Glutamatergic neuron (in vitro differentiated cells): ENCODE data around the gene TP53RK. TPM values are rescaled to one million over a fixed set of nuclear protein-coding genes. Genes with fewer than 3 reads are reported as not detected.

ENCODE experiments used
- DNase-seq: peaks from one replicate; pipeline ENCODE4 v3.0.0; 2022
- H3K27ac Mint-ChIP-seq: one replicate; pipeline ENCODE4 v1.8.0; 2020; ENCODE audit warnings: mild to moderate bottlenecking, mixed read lengths, inconsistent platforms; ENCODE audit not compliant: unreplicated experiment
- H3K27me3 Mint-ChIP-seq: one replicate; pipeline ENCODE4 v1.8.0; 2020; ENCODE audit warnings: mild to moderate bottlenecking, moderate library complexity, mixed read lengths, inconsistent platforms; ENCODE audit not compliant: unreplicated experiment
- H3K36me3 Mint-ChIP-seq: one replicate; pipeline ENCODE4 v1.8.0; 2020; ENCODE audit warnings: mild to moderate bottlenecking, mixed read lengths, inconsistent platforms; ENCODE audit not compliant: unreplicated experiment
- H3K4me1 Mint-ChIP-seq: one replicate; pipeline ENCODE4 v1.8.0; 2020; ENCODE audit warnings: mild to moderate bottlenecking, low read depth, mixed read lengths, inconsistent platforms; ENCODE audit not compliant: unreplicated experiment
- H3K4me3 Mint-ChIP-seq: one replicate; pipeline ENCODE4 v1.8.0; 2020; ENCODE audit warnings: mild to moderate bottlenecking, mixed read lengths, inconsistent platforms; ENCODE audit not compliant: unreplicated experiment
- H3K9me3 Mint-ChIP-seq: one replicate; pipeline ENCODE4 v1.8.0; 2020; ENCODE audit warnings: mild to moderate bottlenecking, moderate library complexity, mixed read lengths, inconsistent platforms; ENCODE audit not compliant: unreplicated experiment
- total RNA-seq: library from RNA; stranded (reverse); fragmentation: NEBNext Ultra II Directional; extraction: Animal tissue kit (Norgen Biotek cat#: 25700); gene quantifications from one replicate; pipeline ENCODE4 v1.2.1, GENCODE V29; 2021; ENCODE audit not compliant: unreplicated experiment
- TF ChIP-seq, protein P1 (sequence below): fragments of 200-600 bp; sonication (generic); IDR thresholded peaks from one replicate; pipeline ENCODE4 v1.5.0; 2021; ENCODE audit not compliant: partially characterized antibody, unreplicated experiment

TP53RK gene
- total RNA-seq, 1 donor from 2014 or later, result 19.0 TPM

DNA sequence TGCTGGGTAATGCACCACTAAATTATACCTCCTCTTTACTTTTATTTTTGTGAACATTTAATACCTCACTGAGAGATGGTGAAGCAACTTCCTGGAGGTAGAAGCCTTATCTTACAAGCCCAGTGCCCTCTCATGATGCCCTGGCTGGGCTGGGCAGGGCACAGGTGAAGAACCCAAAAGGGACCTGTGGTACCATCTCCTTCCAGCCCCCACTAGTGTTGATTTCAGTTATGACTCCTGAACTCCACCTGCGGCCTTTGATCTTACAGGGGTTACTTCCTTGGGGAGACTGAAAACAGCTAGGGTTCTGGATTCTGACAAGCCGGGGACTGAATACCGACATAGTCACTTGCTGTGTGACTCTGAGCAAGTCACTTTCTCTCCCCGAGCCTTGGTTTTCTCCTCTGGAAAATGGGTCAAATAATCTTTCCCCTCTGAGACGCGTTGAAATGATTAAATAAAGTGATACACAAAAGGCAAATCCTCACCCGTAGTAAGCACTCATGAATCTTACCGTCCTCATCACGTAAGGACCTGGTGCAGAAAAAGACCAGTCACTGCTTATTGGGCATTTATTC, 39.2 kb downstream of the TP53RK start:
- Mint-ChIP-seq H3K27me3 (peaks cover 13% of the 10 kb centered on the region), H3K4me3 (no peak overlapping the region), H3K27ac (no peak overlapping the region), H3K36me3 (peaks cover 9% of the 10 kb centered on the region), H3K4me1 (peaks cover 23% of the 10 kb centered on the region), H3K9me3 (no peaks in the 10 kb centered on the region)
- TF ChIP-seq, protein P1, sequence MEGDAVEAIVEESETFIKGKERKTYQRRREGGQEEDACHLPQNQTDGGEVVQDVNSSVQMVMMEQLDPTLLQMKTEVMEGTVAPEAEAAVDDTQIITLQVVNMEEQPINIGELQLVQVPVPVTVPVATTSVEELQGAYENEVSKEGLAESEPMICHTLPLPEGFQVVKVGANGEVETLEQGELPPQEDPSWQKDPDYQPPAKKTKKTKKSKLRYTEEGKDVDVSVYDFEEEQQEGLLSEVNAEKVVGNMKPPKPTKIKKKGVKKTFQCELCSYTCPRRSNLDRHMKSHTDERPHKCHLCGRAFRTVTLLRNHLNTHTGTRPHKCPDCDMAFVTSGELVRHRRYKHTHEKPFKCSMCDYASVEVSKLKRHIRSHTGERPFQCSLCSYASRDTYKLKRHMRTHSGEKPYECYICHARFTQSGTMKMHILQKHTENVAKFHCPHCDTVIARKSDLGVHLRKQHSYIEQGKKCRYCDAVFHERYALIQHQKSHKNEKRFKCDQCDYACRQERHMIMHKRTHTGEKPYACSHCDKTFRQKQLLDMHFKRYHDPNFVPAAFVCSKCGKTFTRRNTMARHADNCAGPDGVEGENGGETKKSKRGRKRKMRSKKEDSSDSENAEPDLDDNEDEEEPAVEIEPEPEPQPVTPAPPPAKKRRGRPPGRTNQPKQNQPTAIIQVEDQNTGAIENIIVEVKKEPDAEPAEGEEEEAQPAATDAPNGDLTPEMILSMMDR, result no peak
- DNase-seq, result no peak

DNA sequence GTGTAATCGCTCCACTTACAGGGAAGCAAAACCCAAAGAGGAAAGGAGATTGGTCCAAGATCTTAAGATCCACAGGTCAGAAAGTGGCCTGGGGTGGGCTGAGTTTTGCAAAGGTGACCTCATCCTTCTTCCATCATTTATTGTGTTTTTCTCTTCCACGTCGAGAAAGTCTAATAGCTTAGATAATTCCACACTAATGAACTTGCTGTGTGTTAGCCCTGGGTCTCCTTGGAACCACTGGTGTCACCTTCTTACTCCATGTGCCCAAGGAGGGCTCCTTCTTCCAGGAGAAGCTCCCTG, 39.6 kb downstream of the TP53RK start:
- no peak overlapping the region for H3K27ac Mint-ChIP-seq
- no peaks in the 10 kb centered on the region for H3K9me3 Mint-ChIP-seq
- H3K4me3 Mint-ChIP-seq, result no peak overlapping the region
- DNase-seq, result no peak
- peaks cover 15% of the 10 kb centered on the region for H3K27me3 Mint-ChIP-seq
- peaks cover 26% of the 10 kb centered on the region for H3K4me1 Mint-ChIP-seq
- TF ChIP-seq, protein P1, result no peak
- H3K36me3 Mint-ChIP-seq, result peaks cover 9% of the 10 kb centered on the region

DNA sequence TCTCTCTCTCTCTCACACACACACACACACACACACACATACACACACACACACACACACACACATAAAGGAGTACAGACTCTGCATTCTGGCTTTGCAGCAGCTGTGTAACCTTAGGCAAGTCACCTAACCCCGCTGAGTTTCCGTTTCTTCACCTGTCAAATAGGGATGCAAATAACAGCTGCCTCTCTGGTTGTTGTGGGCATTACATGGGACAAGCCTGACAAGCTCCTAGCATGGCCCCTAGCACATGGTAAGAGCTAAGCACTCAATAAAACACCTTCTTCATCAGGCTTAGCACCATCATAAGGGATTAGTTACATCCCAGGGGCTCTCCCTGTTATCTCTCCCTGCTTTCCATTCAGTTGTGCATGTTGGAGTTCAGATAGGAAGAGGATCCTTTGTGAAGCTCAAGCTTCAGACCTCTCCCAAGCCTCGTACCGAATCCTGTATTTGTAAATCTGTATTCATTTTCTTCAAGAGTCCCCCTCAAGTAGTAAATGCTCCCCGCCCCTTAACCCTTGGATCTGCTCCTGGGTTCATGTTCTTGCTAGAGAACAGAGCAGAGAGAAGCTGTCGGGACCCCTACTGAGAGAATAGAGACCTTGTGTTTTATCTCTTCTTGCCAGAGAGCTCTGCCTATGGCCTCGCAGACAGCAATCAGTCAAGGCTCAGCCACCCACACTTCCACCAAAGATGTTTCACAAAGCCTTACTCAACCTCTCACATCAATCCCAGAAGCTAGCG, 40.2 kb downstream of the TP53RK start:
- Mint-ChIP-seq H3K4me3 (no peak overlapping the region), H3K9me3 (no peaks in the 10 kb centered on the region), H3K36me3 (peaks cover 9% of the 10 kb centered on the region), H3K4me1 (peaks cover 26% of the 10 kb centered on the region), H3K27me3 (peaks cover 15% of the 10 kb centered on the region), H3K27ac (peak overlapping the region; percentile 20)
- TF ChIP-seq, protein P1, result no peak
- DNase-seq, result no peak

DNA sequence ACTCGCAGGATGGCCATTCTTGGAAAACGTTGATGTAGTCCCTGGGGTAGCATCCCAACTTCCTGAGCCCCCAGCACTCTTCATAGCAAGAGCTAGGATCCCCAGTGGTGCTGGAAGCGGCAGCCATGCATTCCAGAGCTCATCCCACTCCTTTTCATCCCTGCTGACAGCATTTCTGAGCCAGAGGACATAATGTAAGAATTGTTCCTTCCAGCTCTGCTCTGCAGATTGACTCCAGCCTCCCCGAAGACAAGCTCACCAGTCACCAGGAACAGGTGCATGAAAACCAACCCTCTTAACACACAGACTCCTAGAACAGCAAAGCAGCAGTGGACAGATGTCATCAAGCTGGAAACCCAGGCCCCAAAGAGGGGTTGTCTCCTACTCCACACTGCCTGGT, 41.8 kb downstream of the TP53RK start:
- Mint-ChIP-seq H3K4me3 (no peak overlapping the region), H3K27ac (peak overlapping the region; percentile 44), H3K27me3 (peaks cover 23% of the 10 kb centered on the region), H3K36me3 (peaks cover 9% of the 10 kb centered on the region), H3K9me3 (peaks cover 10% of the 10 kb centered on the region), H3K4me1 (peaks cover 36% of the 10 kb centered on the region)
- DNase-seq, result no peak
- TF ChIP-seq, protein P1, result no peak

DNA sequence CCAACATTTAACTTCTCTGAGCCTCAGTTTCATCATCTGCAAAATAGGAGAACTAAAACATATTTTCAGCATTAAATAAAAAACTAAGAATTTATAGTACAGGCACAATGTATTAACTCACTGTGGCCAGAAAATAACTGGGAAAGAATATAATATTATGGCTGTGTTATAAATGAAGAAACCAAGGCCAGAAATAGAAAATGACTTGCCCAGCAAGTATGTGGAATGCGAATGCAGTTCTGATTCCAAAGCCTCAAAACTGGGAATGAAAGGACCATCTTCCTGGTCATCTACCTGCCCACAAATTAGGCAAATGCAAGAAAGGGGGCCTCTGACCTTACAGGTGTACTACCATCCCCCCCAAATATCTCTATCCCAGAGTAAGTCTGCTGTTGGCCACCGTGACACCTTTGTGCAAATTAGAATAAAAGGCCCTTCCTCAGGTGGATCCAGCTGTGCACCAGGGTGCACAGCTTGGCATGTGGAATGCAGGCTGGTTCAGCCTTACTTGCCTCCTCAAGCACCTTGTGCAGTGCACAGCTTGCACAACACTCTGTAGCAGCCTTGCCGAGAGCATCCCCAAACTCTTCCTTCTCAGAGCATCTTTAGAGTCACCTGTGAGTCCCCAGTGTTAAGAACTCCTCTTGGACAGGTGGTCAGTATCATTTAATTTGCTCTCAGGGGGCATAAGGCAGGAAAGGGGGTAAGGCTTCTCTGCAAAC, 42.4 kb downstream of the TP53RK start:
- Mint-ChIP-seq H3K4me3 (no peak overlapping the region), H3K36me3 (peaks cover 9% of the 10 kb centered on the region), H3K27me3 (peaks cover 25% of the 10 kb centered on the region), H3K27ac (no peak overlapping the region), H3K9me3 (peaks cover 11% of the 10 kb centered on the region), H3K4me1 (peaks cover 41% of the 10 kb centered on the region)
- DNase-seq, result no peak
- TF ChIP-seq, protein P1, result no peak
